ENCODE results near the gene ANKS1A.
"Not testable (repeated sequence)": the region's sequence is repeated elsewhere in the genome, so short reads cannot be mapped to it uniquely, and the experiment has no call there.

ANKS1A gene, protein sequence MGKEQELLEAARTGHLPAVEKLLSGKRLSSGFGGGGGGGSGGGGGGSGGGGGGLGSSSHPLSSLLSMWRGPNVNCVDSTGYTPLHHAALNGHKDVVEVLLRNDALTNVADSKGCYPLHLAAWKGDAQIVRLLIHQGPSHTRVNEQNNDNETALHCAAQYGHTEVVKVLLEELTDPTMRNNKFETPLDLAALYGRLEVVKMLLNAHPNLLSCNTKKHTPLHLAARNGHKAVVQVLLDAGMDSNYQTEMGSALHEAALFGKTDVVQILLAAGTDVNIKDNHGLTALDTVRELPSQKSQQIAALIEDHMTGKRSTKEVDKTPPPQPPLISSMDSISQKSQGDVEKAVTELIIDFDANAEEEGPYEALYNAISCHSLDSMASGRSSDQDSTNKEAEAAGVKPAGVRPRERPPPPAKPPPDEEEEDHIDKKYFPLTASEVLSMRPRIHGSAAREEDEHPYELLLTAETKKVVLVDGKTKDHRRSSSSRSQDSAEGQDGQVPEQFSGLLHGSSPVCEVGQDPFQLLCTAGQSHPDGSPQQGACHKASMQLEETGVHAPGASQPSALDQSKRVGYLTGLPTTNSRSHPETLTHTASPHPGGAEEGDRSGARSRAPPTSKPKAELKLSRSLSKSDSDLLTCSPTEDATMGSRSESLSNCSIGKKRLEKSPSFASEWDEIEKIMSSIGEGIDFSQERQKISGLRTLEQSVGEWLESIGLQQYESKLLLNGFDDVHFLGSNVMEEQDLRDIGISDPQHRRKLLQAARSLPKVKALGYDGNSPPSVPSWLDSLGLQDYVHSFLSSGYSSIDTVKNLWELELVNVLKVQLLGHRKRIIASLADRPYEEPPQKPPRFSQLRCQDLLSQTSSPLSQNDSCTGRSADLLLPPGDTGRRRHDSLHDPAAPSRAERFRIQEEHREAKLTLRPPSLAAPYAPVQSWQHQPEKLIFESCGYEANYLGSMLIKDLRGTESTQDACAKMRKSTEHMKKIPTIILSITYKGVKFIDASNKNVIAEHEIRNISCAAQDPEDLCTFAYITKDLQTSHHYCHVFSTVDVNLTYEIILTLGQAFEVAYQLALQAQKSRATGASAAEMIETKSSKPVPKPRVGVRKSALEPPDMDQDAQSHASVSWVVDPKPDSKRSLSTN

DNA sequence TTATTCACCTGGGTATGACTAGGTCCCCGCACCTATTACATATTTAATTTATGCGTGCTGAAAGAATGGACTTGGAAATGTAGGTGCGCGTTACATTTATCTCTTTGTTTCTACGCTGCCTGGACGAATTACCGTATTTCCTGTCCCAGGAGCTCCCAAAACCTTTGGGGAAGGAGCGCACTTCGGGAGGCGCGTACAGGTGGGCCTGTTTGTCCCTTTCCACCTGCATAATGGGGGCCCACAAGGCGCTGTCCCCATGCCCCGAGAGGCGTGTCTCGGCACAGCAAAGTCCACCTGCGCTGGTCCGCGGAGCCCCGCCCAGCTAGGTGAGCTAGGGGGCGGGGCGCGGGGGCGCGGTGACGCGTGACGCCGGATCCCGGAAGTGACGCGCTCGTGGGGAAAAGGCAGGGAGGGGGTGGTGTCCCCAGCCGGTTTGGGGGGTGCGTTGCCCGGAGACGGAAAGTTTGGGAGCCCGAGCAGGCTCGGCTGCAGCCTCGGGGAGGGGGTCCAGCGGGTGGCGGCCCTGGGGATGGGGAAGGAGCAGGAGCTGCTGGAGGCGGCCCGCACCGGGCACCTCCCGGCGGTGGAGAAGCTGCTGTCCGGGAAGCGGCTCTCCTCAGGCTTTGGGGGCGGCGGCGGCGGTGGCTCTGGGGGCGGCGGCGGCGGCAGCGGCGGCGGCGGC lies at the start of gene ANKS1A:
TSS of gene ANKS1A (plus strand) at position 382 of the 682 bp plus-strand sequence. CDS start at position 530, 148 bp downstream.
- peak; percentile 12 for DNase-seq

DNA sequence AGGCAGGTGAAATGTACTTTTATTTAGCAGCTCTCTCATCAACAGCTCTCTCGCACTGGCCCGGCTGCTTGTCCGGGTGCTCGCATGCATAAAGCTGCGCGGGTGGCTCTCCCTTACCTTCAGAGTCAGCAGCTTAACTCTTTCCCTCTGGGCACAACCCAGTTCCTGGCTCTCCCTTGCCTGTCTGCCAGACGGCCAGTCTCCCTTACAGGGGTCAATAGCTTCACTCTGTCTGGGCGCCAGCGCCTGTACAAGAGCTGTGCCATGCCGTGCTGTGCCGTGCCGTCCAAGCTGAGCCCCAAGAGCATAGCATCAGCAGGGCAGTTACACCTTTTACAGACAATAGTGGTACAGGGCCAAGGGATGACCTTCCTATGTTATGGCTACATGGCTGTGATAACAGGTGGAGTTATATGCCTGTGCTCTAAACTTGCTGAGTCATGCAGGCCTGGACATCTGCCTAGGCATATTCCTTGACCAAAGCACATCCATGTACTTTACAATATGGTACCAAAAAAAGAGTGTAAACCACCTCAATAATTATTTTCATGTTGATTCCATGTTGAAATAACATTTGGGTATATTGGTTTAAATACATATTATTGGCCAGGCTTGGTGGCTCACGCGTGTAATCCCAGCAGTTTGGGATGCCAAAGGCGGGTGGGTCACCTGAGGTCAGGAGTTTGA lies 49.2 kb upstream of the ANKS1A start:
- DNase-seq: no peak

DNA sequence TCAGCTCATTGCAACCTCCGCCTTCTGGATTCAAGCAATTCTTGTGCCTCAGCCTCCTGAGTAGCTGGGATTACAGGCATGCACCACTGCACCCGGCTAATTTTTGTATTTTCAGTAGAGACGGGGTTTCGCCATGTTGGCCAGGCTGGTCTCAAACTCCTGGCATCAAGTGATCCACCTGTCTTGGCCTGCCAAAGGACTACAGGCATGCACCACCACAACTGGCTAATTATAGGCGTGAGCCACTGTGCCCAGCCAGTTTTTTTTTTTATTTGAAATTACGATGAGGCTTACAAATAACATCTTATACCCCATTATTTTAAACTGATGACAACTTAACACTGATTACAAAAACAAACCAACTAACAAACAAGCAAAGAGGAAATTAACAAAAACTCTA lies 40.0 kb upstream of the ANKS1A start:
- DNase-seq: not testable (repeated sequence)

DNA sequence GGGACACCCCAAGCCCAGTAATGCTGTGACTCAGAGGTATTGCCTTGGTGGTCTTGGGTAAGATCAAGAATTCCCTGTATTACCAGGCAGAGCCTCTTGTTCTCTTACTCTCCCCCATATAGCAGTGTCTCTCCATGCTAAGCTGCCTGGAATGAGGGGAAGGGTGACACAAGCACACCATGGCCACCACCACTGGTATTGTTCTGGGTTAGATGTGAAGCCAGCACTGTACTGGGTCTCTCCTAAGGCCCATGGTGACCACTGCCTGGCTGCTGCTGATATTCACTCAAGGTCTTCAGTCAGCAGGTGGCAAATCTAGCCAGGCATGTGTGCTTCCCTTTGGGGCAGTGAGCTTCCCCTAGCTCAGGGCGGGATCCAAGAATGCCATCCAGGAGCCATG lies 37.7 kb upstream of the ANKS1A start:
- no peak for DNase-seq

DNA sequence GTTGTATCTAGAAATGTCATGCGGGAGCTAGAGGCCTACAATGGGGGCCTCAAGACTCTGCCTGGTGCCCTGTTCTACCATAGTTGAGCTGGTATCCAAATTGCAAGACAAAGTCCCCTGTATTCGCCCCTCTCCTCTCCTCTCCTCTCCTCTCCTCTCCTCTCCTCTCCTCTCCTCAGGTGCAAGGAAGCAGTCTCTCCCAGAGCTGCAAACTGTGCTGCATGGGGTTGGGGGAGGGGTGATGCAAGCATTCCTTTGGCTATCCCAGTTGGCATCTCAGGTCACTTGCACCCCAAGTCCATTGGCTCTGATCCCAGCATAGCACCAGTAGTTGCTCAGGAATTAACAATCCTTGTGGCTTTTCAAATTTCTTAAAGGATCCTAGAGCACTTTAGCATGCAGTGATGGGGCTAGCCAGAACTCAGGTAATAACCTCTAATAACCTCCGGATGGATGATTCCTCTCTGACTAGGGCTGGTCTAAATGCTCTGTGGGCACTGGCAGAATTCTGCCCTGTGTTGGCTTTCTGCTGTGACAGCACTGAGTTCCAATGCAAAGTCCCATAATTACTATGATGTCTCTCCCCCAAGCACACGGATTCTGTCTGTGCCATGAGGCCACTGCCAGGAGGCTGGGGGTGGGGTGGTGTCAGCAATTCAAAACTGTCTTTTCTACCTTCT lies 36.5 kb upstream of the ANKS1A start:
- no peak for DNase-seq

DNA sequence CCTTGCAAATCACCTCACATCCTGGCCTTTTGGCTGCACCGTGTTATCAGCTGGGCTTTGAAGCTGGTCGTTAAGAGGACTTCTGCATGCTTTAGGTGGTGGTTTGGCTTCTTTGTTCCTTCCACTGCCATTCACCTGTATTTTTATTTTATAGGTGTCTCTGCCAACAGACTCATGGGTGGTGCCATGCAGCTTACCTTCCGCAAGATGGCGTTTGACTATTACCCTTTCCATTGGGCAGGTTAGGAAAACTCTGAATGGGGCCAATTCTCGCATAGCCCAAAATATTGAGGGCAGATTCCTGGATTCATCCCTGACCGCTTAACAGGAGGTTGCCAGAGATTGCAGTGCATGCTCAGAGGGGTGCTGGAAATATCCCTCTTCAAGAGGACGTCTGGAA lies 33.6 kb upstream of the ANKS1A start:
- no peak for DNase-seq

DNA sequence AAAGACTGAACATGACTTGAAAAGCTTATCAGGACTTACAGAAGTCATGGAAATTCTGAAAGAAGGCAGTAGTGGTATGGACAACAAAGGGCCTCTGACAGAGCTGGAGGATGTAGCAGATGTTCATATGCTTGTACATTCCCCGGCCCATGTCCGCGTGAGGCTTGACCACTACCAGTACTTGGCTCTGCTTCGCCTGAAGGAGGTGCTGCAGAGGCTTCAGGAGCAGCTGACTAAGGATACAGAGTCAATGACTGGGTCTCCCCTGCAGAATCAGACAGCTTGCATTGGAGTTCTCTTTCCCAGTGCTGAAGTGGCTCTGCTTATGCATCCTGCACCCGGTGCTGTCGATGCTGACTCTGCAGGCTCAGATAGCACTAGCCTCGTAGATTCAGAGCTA lies 30.4 kb upstream of the ANKS1A start:
- no peak for DNase-seq

DNA sequence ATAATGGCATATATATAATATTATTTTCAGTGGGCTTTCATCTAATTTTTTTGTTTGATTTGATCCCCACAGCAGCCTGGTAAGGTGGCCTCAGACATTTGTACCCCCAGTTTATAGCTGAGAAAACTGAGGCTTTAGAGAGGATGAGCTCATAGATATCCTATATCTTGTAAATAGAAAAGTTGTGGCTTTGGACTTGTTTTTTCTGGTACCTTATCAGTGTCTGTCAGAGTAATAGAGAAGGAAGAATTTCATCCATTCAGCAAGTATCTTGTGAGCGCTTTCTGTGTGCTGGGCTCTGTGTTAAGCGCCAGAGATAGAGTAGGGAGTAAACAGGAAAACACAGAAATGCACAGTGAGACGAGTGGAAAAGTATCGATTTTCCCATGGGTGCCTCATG lies 29.1 kb upstream of the ANKS1A start:
- DNase-seq: no peak

DNA sequence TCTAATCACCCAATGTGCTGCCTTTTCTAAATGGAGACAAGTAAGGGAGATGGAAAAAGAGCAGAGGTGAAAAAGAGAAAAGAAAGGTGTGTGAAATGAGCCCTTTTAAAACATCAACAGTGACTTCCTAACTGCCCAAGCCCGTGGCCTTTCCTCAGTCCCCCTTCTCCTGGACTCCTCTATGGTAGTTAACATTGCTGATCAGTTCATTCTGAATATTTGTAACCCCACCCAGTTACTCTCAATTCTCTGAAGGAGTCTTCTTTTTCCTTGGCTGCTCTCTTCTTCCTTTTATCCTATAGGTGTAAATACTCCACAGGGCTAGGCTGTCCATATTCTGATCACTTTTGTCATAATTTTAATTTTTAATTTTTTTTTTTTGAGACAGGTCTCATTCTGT lies 28.3 kb upstream of the ANKS1A start:
- DNase-seq: no peak

DNA sequence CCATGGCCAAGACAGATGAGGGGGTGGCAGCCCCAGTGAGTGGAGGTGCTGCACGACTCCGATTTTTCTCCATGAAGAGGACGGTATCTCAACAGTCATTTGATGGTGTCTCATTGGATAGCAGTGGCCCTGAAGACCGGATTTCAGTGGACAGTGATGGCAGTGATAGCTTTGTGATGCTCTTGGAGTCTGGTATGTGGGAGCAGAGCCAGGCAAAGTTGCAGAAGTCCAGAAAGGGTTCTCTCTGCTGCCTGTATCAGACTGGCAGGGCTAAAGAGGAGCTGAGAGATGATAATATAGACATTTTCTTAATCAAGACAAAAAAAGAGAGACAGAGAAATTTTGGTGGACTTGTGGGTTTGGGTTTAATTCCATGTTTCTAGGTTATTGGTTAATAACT lies 25.0 kb upstream of the ANKS1A start:
- DNase-seq: no peak

DNA sequence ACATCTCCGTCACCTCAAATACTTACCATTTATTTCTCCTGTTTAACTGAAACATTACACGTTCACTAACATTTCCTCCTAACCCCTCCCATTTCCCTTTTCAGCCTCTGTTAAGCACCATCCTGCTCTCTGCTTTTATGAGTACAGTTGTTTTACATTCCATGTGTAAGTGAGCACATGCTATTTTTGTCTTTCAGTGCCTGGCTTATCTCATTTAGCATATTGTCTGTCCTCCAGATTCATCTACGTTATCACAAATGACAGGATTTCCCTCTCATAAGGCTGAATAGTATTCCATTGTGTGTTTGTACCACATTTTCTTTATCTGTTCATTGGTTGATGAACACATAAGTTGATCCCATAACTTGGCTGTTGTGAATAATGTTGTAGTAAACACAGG lies 23.9 kb upstream of the ANKS1A start:
- no peak for DNase-seq

DNA sequence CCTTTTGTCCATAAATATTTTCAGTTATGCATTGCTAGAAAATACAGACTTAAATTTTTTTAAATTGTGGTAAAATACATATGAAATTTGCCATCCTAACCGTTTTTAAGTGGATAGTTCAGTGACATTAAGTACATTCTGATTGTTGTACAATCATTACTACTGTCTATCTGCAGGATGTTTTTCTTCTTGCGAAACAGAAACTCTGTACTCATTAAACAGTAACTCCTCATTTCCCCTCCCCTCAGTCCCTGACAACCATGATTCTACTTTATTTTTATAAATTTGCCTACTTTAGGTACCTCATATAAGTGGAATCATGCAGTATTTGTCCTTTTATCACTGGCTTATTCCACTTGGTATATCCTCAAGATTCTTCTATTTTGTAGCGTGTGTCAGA lies 22.5 kb upstream of the ANKS1A start:
- no peak for DNase-seq

DNA sequence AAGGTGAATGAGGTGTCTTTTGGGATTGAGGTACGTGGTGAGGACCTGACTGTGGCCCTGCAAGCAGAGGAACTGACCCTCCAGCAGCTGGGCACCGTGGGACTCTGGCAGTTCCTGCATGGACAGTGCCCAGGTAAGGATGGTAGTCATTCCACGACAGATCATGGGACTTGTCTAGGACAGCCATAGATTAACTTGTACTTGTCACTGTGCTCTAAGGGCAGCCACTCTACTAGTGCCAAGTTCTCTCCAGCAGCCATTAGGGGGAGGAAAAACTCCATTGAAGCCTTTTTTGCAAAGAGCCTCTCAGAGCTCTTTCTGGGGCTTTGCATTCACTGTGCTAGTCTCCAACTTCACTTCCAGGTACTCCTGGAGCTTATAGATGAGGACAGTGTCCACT lies 21.6 kb upstream of the ANKS1A start:
- no peak for DNase-seq

DNA sequence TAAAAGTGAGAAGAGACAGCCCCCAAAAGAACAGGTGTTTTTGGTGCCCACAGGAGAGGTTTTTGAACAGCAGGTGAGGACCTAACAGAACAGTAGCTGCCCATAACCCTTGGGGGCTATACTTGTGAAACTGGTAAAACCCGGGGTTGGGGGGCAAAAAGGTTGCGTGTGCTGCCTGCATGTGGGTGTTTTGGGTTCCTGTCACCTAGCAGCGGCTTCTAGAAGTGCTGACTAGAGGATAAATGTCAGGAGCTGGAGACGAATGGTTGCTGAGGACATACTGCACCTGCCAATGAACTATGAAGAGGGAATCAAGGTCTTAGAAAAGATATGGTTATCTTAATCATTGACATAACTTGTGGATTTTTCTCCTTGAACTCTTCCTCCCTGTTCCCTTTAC lies 17.2 kb upstream of the ANKS1A start:
- DNase-seq: no peak

DNA sequence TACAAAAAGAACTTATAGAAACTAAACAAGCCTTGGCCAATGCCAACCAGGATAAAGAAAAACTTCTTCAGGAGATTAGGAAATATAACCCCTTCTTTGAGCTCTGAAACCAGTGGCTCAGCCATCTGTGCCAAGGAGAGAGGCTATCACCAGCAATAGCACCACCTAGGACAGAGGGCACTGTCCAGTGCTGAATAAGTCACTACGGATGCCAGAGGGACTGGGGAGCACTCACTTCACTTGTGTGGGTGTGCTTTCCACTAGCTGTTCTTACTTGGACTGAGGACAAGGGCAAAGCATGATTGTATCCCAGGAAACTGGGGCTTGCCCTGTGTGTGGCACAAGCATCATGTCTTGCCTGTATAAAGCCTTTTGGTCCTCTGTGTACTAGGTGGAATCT lies 16.7 kb upstream of the ANKS1A start:
- no peak for DNase-seq

DNA sequence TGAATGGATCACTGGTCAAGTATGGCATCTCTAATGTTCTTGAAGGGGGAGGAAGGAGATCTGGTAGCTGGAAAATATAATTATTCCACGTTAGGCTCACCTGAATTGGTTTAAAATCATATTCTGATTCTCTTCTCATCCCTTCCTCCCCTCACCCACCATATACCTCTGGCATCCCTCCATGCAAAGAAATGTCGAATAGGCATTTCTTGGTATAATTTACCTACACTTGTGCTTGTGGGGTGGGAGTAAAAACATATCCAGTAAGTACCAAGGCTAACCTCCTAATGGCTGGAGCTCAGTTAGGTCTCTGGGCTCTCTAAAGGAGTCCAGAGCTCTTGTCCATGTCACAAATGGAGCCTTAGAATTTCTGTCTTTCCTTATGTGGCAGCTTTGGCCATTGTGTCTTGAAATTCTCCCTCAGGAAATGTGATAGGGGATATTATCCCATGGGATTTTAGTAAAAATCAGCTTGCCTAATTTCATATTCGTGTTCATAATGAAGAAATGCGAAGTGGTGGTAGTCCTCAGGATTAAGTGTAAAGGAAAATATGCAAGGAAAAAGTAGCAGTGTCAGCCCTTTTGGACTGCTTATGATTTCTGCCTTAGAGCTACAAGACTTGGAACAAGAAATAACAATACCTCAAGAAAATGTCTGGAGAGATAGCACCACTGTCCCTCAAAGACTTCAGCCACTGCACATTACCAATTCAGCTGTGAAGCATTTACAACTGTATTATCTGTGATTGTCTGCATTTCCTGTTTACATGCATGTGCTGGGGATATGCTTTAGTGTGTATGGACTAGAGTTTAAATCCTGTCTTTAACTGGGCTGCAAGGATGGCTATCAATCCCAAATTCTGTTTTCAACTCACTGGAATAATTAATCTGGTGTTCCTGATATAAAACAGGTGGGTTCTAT lies 13.5 kb upstream of the ANKS1A start:
- no peak for DNase-seq

DNA sequence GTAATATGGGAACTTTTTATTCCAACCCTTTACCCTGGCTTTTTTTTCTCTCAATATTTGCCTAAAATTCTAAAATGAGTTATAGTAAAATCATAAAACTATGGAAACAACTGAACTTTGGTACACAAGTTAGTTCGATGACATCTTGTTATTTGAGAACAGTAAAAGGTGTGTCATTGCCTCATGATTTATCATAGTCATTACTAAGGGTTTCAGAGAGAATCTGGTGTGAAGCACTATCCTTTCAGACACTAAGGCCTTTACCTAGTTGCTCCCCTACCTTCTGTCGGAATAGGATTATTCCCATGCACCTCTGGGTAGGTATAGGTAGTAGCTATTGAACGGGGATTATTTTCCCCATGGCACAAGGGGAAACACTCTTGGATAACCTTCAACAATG lies 12.6 kb upstream of the ANKS1A start:
- DNase-seq: no peak

DNA sequence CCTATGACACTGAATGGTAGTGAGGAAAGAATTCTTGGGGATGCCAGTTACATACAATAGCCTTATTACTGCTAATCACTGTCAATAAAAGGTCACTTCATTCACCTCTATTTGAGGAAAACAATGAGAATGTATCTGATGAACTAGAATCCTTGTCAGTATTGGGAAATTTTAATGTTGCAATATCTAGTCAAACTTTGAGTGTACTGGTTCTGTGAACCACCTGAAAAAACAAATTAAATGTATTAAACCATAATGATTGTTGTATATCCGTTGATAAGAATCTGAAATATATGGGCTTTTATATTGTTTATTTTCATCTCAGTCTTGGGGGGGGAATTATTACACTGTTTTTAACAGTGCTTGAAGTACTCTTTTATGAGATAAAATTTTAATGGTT lies 11.8 kb upstream of the ANKS1A start:
- DNase-seq: no peak

DNA sequence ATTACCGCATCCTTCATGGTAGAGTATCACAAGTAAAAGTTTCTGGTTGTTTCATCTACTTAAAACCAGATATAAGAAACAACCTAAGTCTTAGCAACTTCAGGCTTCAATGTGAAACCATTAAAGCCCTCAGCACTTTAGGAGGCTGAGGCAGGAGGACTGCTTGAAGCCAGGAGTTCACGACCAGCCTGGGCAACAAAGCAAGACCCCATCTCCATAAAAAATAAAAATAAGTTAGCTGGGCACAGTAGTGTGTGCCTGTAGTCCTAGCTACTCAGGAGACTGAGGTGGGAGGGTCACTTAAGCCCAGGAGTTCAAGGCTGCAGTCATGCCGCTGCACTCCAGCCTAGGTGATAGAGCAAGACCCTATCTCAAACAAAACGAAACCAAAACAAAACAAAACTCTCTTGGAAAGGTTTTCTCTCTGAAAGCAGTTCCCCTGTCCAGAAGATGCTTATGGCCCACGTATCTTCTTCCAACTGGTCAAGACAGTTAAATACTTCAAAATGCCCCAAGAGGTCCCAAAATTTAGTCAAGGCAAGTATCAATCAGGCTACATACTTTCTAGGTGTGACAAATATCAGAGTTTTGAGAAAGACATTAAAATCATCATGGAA lies 11.1 kb upstream of the ANKS1A start:
- DNase-seq: no peak

DNA sequence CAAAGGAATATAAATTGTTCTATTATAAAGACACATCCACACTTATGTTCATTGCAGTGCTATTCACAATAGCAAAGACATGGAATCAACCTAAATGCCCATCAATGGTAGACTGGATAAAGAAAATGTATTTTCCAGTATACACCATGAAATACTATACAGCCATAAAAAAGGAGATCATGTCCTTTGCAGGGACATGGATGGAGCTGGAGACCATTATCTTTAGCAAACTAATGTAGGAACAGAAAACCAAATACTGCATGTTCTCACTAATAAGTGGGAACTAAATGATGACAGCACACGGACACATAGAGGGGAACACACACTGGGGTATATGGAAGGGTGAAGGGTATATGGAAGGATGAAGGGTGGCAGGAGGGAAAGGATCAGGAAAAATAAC lies 5.0 kb upstream of the ANKS1A start:
- DNase-seq: not testable (repeated sequence)

Measured in NCI-H1694 treated with DMSO at 0.1 percent for 48 hours (cell line).